ENCODE measurements around the gene RTL1.

DNA sequence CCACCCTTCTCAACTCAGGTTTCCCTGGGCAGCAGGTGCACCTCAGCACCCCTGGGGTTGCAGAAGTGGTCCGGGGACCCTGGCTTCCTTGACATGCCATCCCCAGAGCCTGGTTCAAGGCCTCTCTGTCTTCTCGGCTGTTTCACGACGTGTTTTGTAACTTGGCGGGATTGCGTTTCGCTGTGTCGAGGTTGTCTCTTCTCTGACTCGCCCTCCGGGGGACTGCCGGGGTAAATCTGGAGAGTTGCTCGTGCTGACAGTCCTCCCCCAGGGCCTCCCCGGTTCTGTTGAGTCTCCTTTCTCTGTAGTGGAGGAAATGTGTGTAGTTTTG, 52.0 kb downstream of the RTL1 start:
- TF ChIP-seq, protein P1, sequence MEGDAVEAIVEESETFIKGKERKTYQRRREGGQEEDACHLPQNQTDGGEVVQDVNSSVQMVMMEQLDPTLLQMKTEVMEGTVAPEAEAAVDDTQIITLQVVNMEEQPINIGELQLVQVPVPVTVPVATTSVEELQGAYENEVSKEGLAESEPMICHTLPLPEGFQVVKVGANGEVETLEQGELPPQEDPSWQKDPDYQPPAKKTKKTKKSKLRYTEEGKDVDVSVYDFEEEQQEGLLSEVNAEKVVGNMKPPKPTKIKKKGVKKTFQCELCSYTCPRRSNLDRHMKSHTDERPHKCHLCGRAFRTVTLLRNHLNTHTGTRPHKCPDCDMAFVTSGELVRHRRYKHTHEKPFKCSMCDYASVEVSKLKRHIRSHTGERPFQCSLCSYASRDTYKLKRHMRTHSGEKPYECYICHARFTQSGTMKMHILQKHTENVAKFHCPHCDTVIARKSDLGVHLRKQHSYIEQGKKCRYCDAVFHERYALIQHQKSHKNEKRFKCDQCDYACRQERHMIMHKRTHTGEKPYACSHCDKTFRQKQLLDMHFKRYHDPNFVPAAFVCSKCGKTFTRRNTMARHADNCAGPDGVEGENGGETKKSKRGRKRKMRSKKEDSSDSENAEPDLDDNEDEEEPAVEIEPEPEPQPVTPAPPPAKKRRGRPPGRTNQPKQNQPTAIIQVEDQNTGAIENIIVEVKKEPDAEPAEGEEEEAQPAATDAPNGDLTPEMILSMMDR (IDR thresholded peaks at IDR 0.05; ENCODE audit: low read depth, low read length, poor library complexity, severe bottlenecking) = no peak
- TF ChIP-seq EZH2phosphoT487 (IDR thresholded peaks at IDR 0.05; ENCODE audit: borderline replicate concordance, low read length) = no peak

Measured in DOHH2 (cell line).